ENCODE measurements around the gene PLCB1. TPM values are rescaled to one million over a fixed set of nuclear protein-coding genes. Genes with fewer than 3 reads are reported as not detected.

Gene PLCB1
- polyA plus RNA-seq (2013, experiment 1 of 2) = 10.6 TPM
- 10.7 TPM for polyA plus RNA-seq (2013, experiment 2 of 2)

- Histone ChIP-seq H3K27ac (replicated peaks; ENCODE audit: low read length) (no peak within 1 kb of the TSS), H3K9me3 (replicated peaks in 1 of 2; ENCODE audit: control insufficient read depth in 2 of 2, insufficient read depth in 1 of 2, low read depth in 1 of 2, low read length in 2 of 2) (peaks cover 0 to 5% of the 10 kb centered on the region in 2 donors), H4K91ac (ENCODE audit: low read depth, low read length, poor library complexity) (no peak within 1 kb of the TSS), H2BK12ac (ENCODE audit: low read length) (no peak within 1 kb of the TSS), H3K4me2 (ENCODE audit: insufficient read depth, low read length, poor library complexity, severe bottlenecking) (peak within 1 kb of the TSS; percentile 82), H2BK120ac (ENCODE audit: low read depth, low read length) (no peak within 1 kb of the TSS), H3K9ac (ENCODE audit: low read depth, low read length, poor library complexity) (peak within 1 kb of the TSS; percentile 45), H2BK15ac (ENCODE audit: low read length) (no peak within 1 kb of the TSS), H3K4me1 (ENCODE audit: control insufficient read depth in 2 of 2, insufficient read depth in 1 of 2, low read depth in 1 of 2, low read length in 2 of 2) (peaks cover 0 to 4% of the 10 kb centered on the region in 2 donors), H2AFZ (ENCODE audit: low read length) (peak within 1 kb of the TSS; percentile 100), H3K79me1 (ENCODE audit: low read depth, low read length) (no peaks in the 10 kb centered on the region), H3K23ac (ENCODE audit: low read depth, low read length, poor library complexity) (peak within 1 kb of the TSS; percentile 45), H3K18ac (ENCODE audit: low read length) (peak within 1 kb of the TSS; percentile 96), H3K14ac (ENCODE audit: low read length) (no peak within 1 kb of the TSS), H3K36me3 (replicated peaks in 1 of 2; ENCODE audit: control insufficient read depth in 2 of 2, insufficient read depth in 2 of 2, low read length in 2 of 2) (no peaks in the 10 kb centered on the region), H3K27me3 (ENCODE audit: control insufficient read depth in 3 of 3, insufficient read depth in 3 of 3, low read depth in 1 of 3, low read length in 3 of 3) (peaks cover 0 to 7% (median 0%) of the 10 kb centered on the region in 3 experiments), H3K4ac (ENCODE audit: low read length) (no peak within 1 kb of the TSS), H3K4me3 (ENCODE audit: low read length in 2 of 2) (peak within 1 kb of the TSS; percentile 62 to 90), H2AK5ac (ENCODE audit: low read depth, low read length) (no peak within 1 kb of the TSS), H4K8ac (ENCODE audit: low read depth, low read length) (no peak within 1 kb of the TSS), H2BK5ac (ENCODE audit: low read length) (no peak within 1 kb of the TSS)
- DNase-seq (ENCODE audit: low spot score) = peak; percentile 86
- WGBS, 2 donors (ENCODE audit: extremely low coverage in 2 of 2, insufficient read length in 2 of 2, insufficient replicate concordance in 1 of 2) = no CpG with 5 or more reads among the region's 65 CpGs
Observed at GRCh38 chr20:8131598-8132483, at the start of gene PLCB1. TSS of gene PLCB1 (plus strand) at chr20:8132266. CDS start at chr20:8132652, 386 bp downstream.

- no peak overlapping the region for H2BK120ac ChIP-seq (ENCODE audit: low read depth, low read length)
- H3K9me3 ChIP-seq (replicated peaks in 1 of 2; ENCODE audit: control insufficient read depth in 2 of 2, insufficient read depth in 1 of 2, low read depth in 1 of 2, low read length in 2 of 2) = no peaks in the 10 kb centered on the region
- H4K8ac ChIP-seq (ENCODE audit: low read depth, low read length) = no peak overlapping the region
- H3K4me2 ChIP-seq (ENCODE audit: insufficient read depth, low read length, poor library complexity, severe bottlenecking) = no peak overlapping the region
- H3K18ac ChIP-seq (ENCODE audit: low read length) = no peak overlapping the region
- no peak overlapping the region for H3K4me3 ChIP-seq (ENCODE audit: low read length in 2 of 2)
- H3K79me1 ChIP-seq (ENCODE audit: low read depth, low read length) = no peaks in the 10 kb centered on the region
- H3K23ac ChIP-seq (ENCODE audit: low read depth, low read length, poor library complexity) = no peak overlapping the region
- H2BK15ac ChIP-seq (ENCODE audit: low read length) = no peak overlapping the region
- H3K14ac ChIP-seq (ENCODE audit: low read length) = no peak overlapping the region
- H3K36me3 ChIP-seq (replicated peaks in 1 of 2; ENCODE audit: control insufficient read depth in 2 of 2, insufficient read depth in 2 of 2, low read length in 2 of 2) = no peaks in the 10 kb centered on the region
- no peak overlapping the region for H2AK5ac ChIP-seq (ENCODE audit: low read depth, low read length)
- no peak overlapping the region for H3K4ac ChIP-seq (ENCODE audit: low read length)
- no peak overlapping the region for H2BK12ac ChIP-seq (ENCODE audit: low read length)
- H4K91ac ChIP-seq (ENCODE audit: low read depth, low read length, poor library complexity) = no peak overlapping the region
- no peaks in the 10 kb centered on the region for H3K27me3 ChIP-seq (ENCODE audit: control insufficient read depth in 3 of 3, insufficient read depth in 3 of 3, low read depth in 1 of 3, low read length in 3 of 3)
- DNase-seq (ENCODE audit: low spot score) = no peak
- no peak overlapping the region for H2AFZ ChIP-seq (ENCODE audit: low read length)
- no peak overlapping the region for H3K9ac ChIP-seq (ENCODE audit: low read depth, low read length, poor library complexity)
- no peak overlapping the region for H3K27ac ChIP-seq (replicated peaks; ENCODE audit: low read length)
- H2BK5ac ChIP-seq (ENCODE audit: low read length) = no peak overlapping the region
- H3K4me1 ChIP-seq (ENCODE audit: control insufficient read depth in 2 of 2, insufficient read depth in 1 of 2, low read depth in 1 of 2, low read length in 2 of 2) = no peaks in the 10 kb centered on the region
Observed at GRCh38 chr20:8082989-8083388, 49.1 kb upstream of the PLCB1 start.

- Histone ChIP-seq H3K14ac (ENCODE audit: low read length) (no peak overlapping the region), H4K8ac (ENCODE audit: low read depth, low read length) (no peak overlapping the region), H3K4me2 (ENCODE audit: insufficient read depth, low read length, poor library complexity, severe bottlenecking) (no peak overlapping the region), H3K27me3 (ENCODE audit: control insufficient read depth in 3 of 3, insufficient read depth in 3 of 3, low read depth in 1 of 3, low read length in 3 of 3) (no peaks in the 10 kb centered on the region), H2BK12ac (ENCODE audit: low read length) (no peak overlapping the region), H2AFZ (ENCODE audit: low read length) (peak overlapping the region; percentile 85), H2BK5ac (ENCODE audit: low read length) (no peak overlapping the region), H2AK5ac (ENCODE audit: low read depth, low read length) (no peak overlapping the region), H4K91ac (ENCODE audit: low read depth, low read length, poor library complexity) (no peak overlapping the region), H3K9ac (ENCODE audit: low read depth, low read length, poor library complexity) (no peak overlapping the region), H3K79me1 (ENCODE audit: low read depth, low read length) (no peaks in the 10 kb centered on the region), H3K36me3 (replicated peaks in 1 of 2; ENCODE audit: control insufficient read depth in 2 of 2, insufficient read depth in 2 of 2, low read length in 2 of 2) (no peaks in the 10 kb centered on the region), H3K4ac (ENCODE audit: low read length) (no peak overlapping the region), H3K23ac (ENCODE audit: low read depth, low read length, poor library complexity) (no peak overlapping the region), H3K4me3 (ENCODE audit: low read length in 2 of 2) (no peak overlapping the region), H3K18ac (ENCODE audit: low read length) (no peak overlapping the region), H2BK120ac (ENCODE audit: low read depth, low read length) (no peak overlapping the region), H3K4me1 (ENCODE audit: control insufficient read depth in 2 of 2, insufficient read depth in 1 of 2, low read depth in 1 of 2, low read length in 2 of 2) (peaks cover 1 to 5% of the 10 kb centered on the region in 2 donors), H2BK15ac (ENCODE audit: low read length) (no peak overlapping the region), H3K27ac (replicated peaks; ENCODE audit: low read length) (no peak overlapping the region), H3K9me3 (replicated peaks in 1 of 2; ENCODE audit: control insufficient read depth in 2 of 2, insufficient read depth in 1 of 2, low read depth in 1 of 2, low read length in 2 of 2) (no peaks in the 10 kb centered on the region)
- WGBS, 2 donors (ENCODE audit: extremely low coverage in 2 of 2, insufficient read length in 2 of 2, insufficient replicate concordance in 1 of 2) = no CpG with 5 or more reads among the region's 5 CpGs
- peak; percentile 21 for DNase-seq (ENCODE audit: low spot score)
Observed at GRCh38 chr20:8089668-8090067, 42.4 kb upstream of the PLCB1 start.

- Histone ChIP-seq H3K4ac (ENCODE audit: low read length) (no peak overlapping the region), H3K4me3 (ENCODE audit: low read length in 2 of 2) (no peak overlapping the region), H2BK15ac (ENCODE audit: low read length) (no peak overlapping the region)
Observed at GRCh38 chr20:8094415-8094818, 37.6 kb upstream of the PLCB1 start.

More at GRCh38 chr20:8094415-8094818, 37.6 kb upstream of the PLCB1 start:
- WGBS, 2 donors (ENCODE audit: extremely low coverage in 2 of 2, insufficient read length in 2 of 2, insufficient replicate concordance in 1 of 2) = no CpG with 5 or more reads among the region's 1 CpG
- H3K18ac ChIP-seq (ENCODE audit: low read length) = no peak overlapping the region
- H3K9ac ChIP-seq (ENCODE audit: low read depth, low read length, poor library complexity) = no peak overlapping the region
- no peaks in the 10 kb centered on the region for H3K79me1 ChIP-seq (ENCODE audit: low read depth, low read length)
- no peak overlapping the region for H3K14ac ChIP-seq (ENCODE audit: low read length)
- no peak overlapping the region for H2BK5ac ChIP-seq (ENCODE audit: low read length)
- no peak overlapping the region for H3K23ac ChIP-seq (ENCODE audit: low read depth, low read length, poor library complexity)
- no peak overlapping the region for H2AK5ac ChIP-seq (ENCODE audit: low read depth, low read length)
- H3K36me3 ChIP-seq (replicated peaks in 1 of 2; ENCODE audit: control insufficient read depth in 2 of 2, insufficient read depth in 2 of 2, low read length in 2 of 2) = no peaks in the 10 kb centered on the region
- H3K4me2 ChIP-seq (ENCODE audit: insufficient read depth, low read length, poor library complexity, severe bottlenecking) = no peak overlapping the region
- H3K9me3 ChIP-seq (replicated peaks in 1 of 2; ENCODE audit: control insufficient read depth in 2 of 2, insufficient read depth in 1 of 2, low read depth in 1 of 2, low read length in 2 of 2) = no peaks in the 10 kb centered on the region
- no peak overlapping the region for H2BK120ac ChIP-seq (ENCODE audit: low read depth, low read length)
- H4K91ac ChIP-seq (ENCODE audit: low read depth, low read length, poor library complexity) = no peak overlapping the region
- peaks cover 1 to 5% of the 10 kb centered on the region in 2 donors for H3K4me1 ChIP-seq (ENCODE audit: control insufficient read depth in 2 of 2, insufficient read depth in 1 of 2, low read depth in 1 of 2, low read length in 2 of 2)
- H3K27ac ChIP-seq (replicated peaks; ENCODE audit: low read length) = no peak overlapping the region
- H2BK12ac ChIP-seq (ENCODE audit: low read length) = no peak overlapping the region
- no peak for DNase-seq (ENCODE audit: low spot score)
- no peaks in the 10 kb centered on the region for H3K27me3 ChIP-seq (ENCODE audit: control insufficient read depth in 3 of 3, insufficient read depth in 3 of 3, low read depth in 1 of 3, low read length in 3 of 3)
- no peak overlapping the region for H4K8ac ChIP-seq (ENCODE audit: low read depth, low read length)
- H2AFZ ChIP-seq (ENCODE audit: low read length) = no peak overlapping the region

Measured in neuronal stem cell (in vitro differentiated cells).